ENCODE measurements around the gene ZFR2. TPM values are rescaled to one million over a fixed set of nuclear protein-coding genes. Genes with fewer than 3 reads are reported as not detected.

Gene ZFR2
- total RNA-seq, 2 experiments from 2014 or later: 0.73 to 0.82 TPM

GRCh38 chr19:3873151-3873550 is 4.3 kb upstream of the ZFR2 start:
- ATAC-seq (ENCODE audit: poor library complexity) (no peak), DNase-seq (no peak)
- no peaks in the 10 kb centered on the region for H3K36me3 ChIP-seq (ENCODE audit: insufficient read depth, low read length)
- Mint-ChIP-seq H3K4me3 (no peak overlapping the region), H3K27me3 (peaks cover 55% of the 10 kb centered on the region), H3K27ac (no peak overlapping the region), H3K36me3 (ENCODE audit: low read depth) (no peaks in the 10 kb centered on the region), H3K4me1 (ENCODE audit: low read depth) (peaks cover 6% of the 10 kb centered on the region), H3K9me3 (no peaks in the 10 kb centered on the region)
- H3K27me3 ChIP-seq (ENCODE audit: control insufficient read depth in 1 of 2, insufficient read depth in 2 of 2, low read length in 2 of 2): peaks cover 39 to 40% of the 10 kb centered on the region in 2 experiments
- intact Hi-C loops (cut with DNase I, micrococcal nuclease): no loop called here
- H3K9me3 ChIP-seq (ENCODE audit: control insufficient read depth in 1 of 2, insufficient read depth in 1 of 2, low read length in 2 of 2): peaks cover 5 to 17% of the 10 kb centered on the region in 2 experiments
- no peak overlapping the region for H3K4me3 ChIP-seq (ENCODE audit: low read length)
- ChIA-PET POLR2A (no interaction called here), CTCF (no interaction called here)
- H3K27ac ChIP-seq (ENCODE audit: low read depth in 1 of 2, low read length in 2 of 2): no peak overlapping the region
- H3K4me1 ChIP-seq (ENCODE audit: insufficient read depth, low read length): peaks cover 9% of the 10 kb centered on the region
- TF ChIP-seq CTCF (IDR thresholded peaks at IDR 0.05): no peak

- no peak overlapping the region for H3K27ac ChIP-seq (ENCODE audit: low read depth in 1 of 2, low read length in 2 of 2)
- H3K36me3 ChIP-seq (ENCODE audit: insufficient read depth, low read length): no peaks in the 10 kb centered on the region
- Mint-ChIP-seq H3K4me3 (peak overlapping the region; percentile 20), H3K27me3 (peaks cover 55% of the 10 kb centered on the region), H3K9me3 (no peaks in the 10 kb centered on the region), H3K27ac (no peak overlapping the region), H3K4me1 (ENCODE audit: low read depth) (peaks cover 6% of the 10 kb centered on the region), H3K36me3 (ENCODE audit: low read depth) (no peaks in the 10 kb centered on the region)
- no peak overlapping the region for H3K4me3 ChIP-seq (ENCODE audit: low read length)
- DNase-seq: no peak
- POLR2A ChIA-PET: no interaction called here
- H3K27me3 ChIP-seq (ENCODE audit: control insufficient read depth in 1 of 2, insufficient read depth in 2 of 2, low read length in 2 of 2): peaks cover 29 to 42% of the 10 kb centered on the region in 2 experiments
- no peak for ATAC-seq (ENCODE audit: poor library complexity)
- H3K4me1 ChIP-seq (ENCODE audit: insufficient read depth, low read length): peaks cover 9% of the 10 kb centered on the region
- CTCF ChIA-PET: no interaction called here
- no peak for TF ChIP-seq CTCF (IDR thresholded peaks at IDR 0.05)
- H3K9me3 ChIP-seq (ENCODE audit: control insufficient read depth in 1 of 2, insufficient read depth in 1 of 2, low read length in 2 of 2): peaks cover 5 to 11% of the 10 kb centered on the region in 2 experiments
- intact Hi-C loops (cut with DNase I, micrococcal nuclease): no loop called here
These were observed 668 bp downstream of the ZFR2 start for GRCh38 chr19:3867971-3868769.

DNA sequence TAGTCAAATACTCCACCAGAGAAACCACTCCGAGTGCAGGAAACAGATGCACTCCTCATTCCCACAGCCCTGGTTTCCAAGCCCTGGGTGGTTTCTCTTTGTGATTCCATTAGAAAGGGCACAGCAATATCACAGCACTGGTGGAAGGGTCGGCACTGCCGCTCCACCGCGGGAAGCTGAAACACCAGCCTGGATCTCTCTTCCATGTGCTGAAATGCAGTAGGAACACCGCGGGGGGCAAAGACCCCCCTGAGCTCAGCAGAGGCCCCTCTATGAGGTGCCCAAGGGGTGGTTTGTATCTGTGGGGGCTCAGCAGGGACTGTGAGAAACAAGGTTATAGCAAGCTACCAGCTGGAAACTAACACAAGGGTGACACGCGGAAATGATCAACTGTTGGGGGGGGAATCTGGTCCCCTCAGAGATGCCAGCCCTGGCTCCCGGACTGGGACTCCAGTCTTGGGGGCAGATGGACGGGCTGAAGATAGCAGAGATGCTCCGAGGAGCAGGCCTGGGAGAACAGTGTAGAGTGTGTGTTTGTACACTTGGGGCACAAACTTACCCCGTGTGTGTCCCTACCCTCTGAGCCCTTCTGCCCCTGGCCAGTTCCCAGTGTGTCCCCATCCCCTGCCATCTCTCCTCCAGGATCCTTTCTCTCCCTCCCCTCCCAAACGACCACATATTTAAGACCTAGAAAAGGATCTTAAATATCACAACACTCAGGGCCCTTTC is 1.8 kb downstream of the ZFR2 start:
- intact Hi-C loops (cut with DNase I, micrococcal nuclease): no loop called here
- peaks cover 9% of the 10 kb centered on the region for H3K4me1 ChIP-seq (ENCODE audit: insufficient read depth, low read length)
- ChIA-PET CTCF (no interaction called here), POLR2A (no interaction called here)
- H3K27me3 Mint-ChIP-seq: peaks cover 47% of the 10 kb centered on the region
- ATAC-seq (ENCODE audit: poor library complexity) (no peak), DNase-seq (no peak)
- H3K27me3 ChIP-seq (ENCODE audit: control insufficient read depth in 1 of 2, insufficient read depth in 2 of 2, low read length in 2 of 2): peaks cover 29 to 42% of the 10 kb centered on the region in 2 experiments
- no peak overlapping the region for H3K4me3 Mint-ChIP-seq
- H3K9me3 Mint-ChIP-seq: no peaks in the 10 kb centered on the region
- H3K36me3 Mint-ChIP-seq (ENCODE audit: low read depth): no peaks in the 10 kb centered on the region
- H3K9me3 ChIP-seq (ENCODE audit: control insufficient read depth in 1 of 2, insufficient read depth in 1 of 2, low read length in 2 of 2): peaks cover 5 to 11% of the 10 kb centered on the region in 2 experiments
- H3K36me3 ChIP-seq (ENCODE audit: insufficient read depth, low read length): no peaks in the 10 kb centered on the region
- no peak overlapping the region for H3K4me3 ChIP-seq (ENCODE audit: low read length)
- H3K27ac Mint-ChIP-seq: no peak overlapping the region
- H3K27ac ChIP-seq (ENCODE audit: low read depth in 1 of 2, low read length in 2 of 2): no peak overlapping the region
- TF ChIP-seq CTCF (IDR thresholded peaks at IDR 0.05): no peak
- peaks cover 6% of the 10 kb centered on the region for H3K4me1 Mint-ChIP-seq (ENCODE audit: low read depth)
